A549 treated with GW870086 at 1 μM for 4 hours (cell line): Measurements from ENCODE around the gene ANGPTL3. TPM values are rescaled to one million over a fixed set of nuclear protein-coding genes. Genes with fewer than 3 reads are reported as not detected.

Experiments used
- total RNA-seq: library from RNA; stranded (reverse); fragments of 200-300 nt; extraction: Qiagen RNA extraction; gene quantifications from 5 replicates; pipeline ENCODE4 v1.2.3, GENCODE V29; 2022; ENCODE audit warnings: low read depth

The ANGPTL3 gene, protein sequence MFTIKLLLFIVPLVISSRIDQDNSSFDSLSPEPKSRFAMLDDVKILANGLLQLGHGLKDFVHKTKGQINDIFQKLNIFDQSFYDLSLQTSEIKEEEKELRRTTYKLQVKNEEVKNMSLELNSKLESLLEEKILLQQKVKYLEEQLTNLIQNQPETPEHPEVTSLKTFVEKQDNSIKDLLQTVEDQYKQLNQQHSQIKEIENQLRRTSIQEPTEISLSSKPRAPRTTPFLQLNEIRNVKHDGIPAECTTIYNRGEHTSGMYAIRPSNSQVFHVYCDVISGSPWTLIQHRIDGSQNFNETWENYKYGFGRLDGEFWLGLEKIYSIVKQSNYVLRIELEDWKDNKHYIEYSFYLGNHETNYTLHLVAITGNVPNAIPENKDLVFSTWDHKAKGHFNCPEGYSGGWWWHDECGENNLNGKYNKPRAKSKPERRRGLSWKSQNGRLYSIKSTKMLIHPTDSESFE
- total RNA-seq: not detected in 5 replicates

DNA sequence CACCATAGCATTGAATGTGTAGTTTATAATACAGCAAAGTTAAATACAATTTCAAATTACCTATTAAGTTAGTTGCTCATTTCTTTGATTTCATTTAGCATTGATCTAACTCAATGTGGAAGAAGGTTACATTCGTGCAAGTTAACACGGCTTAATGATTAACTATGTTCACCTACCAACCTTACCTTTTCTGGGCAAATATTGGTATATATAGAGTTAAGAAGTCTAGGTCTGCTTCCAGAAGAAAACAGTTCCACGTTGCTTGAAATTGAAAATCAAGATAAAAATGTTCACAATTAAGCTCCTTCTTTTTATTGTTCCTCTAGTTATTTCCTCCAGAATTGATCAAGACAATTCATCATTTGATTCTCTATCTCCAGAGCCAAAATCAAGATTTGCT, at the start of gene ANGPTL3:
TSS of gene ANGPTL3 (plus strand) at position 240 of the 400 bp plus-strand sequence. CDS start at position 287, 47 bp downstream.

Other genes starting within 250 kb of the ANGPTL3 start
- 16.4 to 23.9 TPM (median 21.5 TPM) in 5 replicates for gene USP1, start 160.5 kb upstream of the ANGPTL3 start, total RNA-seq
- gene DOCK7, start 90.9 kb downstream of the ANGPTL3 start, total RNA-seq: 10.1 to 39.5 TPM (median 14.5 TPM) in 5 replicates
- 3.1 to 5.6 TPM (median 4.2 TPM) in 5 replicates for gene ATG4C, start 186.6 kb downstream of the ANGPTL3 start, total RNA-seq